Retina (tissue), 1 donor: ENCODE results near the gene CRIP1.
A peak's percentile ranks its signal among the peaks of the same experiment; 100 is the strongest.

ENCODE experiments used
- DNase-seq: peaks from one replicate; pipeline ENCODE4 v3.0.0-alpha.2; 2016

The CRIP1 gene

GRCh38 chr14:105536691-105537579, 50.2 kb downstream of the CRIP1 start:
- no peak for DNase-seq

- peak; percentile 84 for DNase-seq
These were observed 51.1 kb downstream of the CRIP1 start for GRCh38 chr14:105537580-105538474.
